Mucosa of descending colon (tissue), 3 donors: ENCODE data around the gene ATG10. TPM values are rescaled to one million over a fixed set of nuclear protein-coding genes. Genes with fewer than 3 reads are reported as not detected.
"Not testable (repeated sequence)": the region's sequence is repeated elsewhere in the genome, so short reads cannot be mapped to it uniquely, and the experiment has no call there.

ENCODE experiments used
- ATAC-seq: fragments of 200-7000 bp; cut with Tn5 transposase; one replicate; pipeline ENCODE4 v1.9.1; 2020; ENCODE audit warnings: mild to moderate bottlenecking, moderate library complexity
- DNase-seq, 3 donors: peaks; one replicate each; pipeline ENCODE4 v3.0.0-alpha.2; 2020
- H3K36me3 ChIP-seq: fragments of 200-600 bp; one replicate; pipeline ENCODE4 v1.8.0; 2021; ENCODE audit warnings: low read depth, mild to moderate bottlenecking
- H3K4me1 ChIP-seq: fragments of 200-600 bp; one replicate; pipeline ENCODE4 v1.8.0; 2021; ENCODE audit warnings: low read depth, mild to moderate bottlenecking
- H3K4me3 ChIP-seq: fragments of 200-600 bp; one replicate; pipeline ENCODE4 v1.8.0; 2021; ENCODE audit warnings: mild to moderate bottlenecking
- H3K9me3 ChIP-seq: fragments of 200-600 bp; one replicate; pipeline ENCODE4 v1.8.0; 2021; ENCODE audit warnings: mild to moderate bottlenecking
- intact Hi-C, 2 donors: fragments of 100-400 bp; cut with DNase I in 1 of 2; cut with micrococcal nuclease in 1 of 2; formaldehyde crosslinking; loops; one replicate each; pipeline versions ENCODE4 v1.11.0 to v1.11.1; 2022; cut with DNase I, micrococcal nuclease
- total RNA-seq, 3 donors: library from RNA; stranded (reverse); fragmentation: NEBNext Ultra II Directional in 2 of 3; extraction: Animal tissue kit (Norgen Biotek cat#: 25700) in 2 of 3; gene quantifications; one replicate each; pipeline versions ENCODE4 v1.2.1 to v1.2.4, GENCODE V29; 2021 to 2023
- TF ChIP-seq, protein P1 (sequence below): fragments of 200-600 bp; IDR thresholded peaks from one replicate; pipeline ENCODE4 v1.8.0; 2022; ENCODE audit warnings: antibody characterized with exemption, mild to moderate bottlenecking
- donor health status: DM: no; HTN: no; CAD: no; lungs with moderate emphysema.
- donor health status: DM: no; HTN: no; CAD: no.
- donor health status: DM: no; HTN: yes; CAD: no.

ATG10 gene
- total RNA-seq, 3 donors from 2014 or later, result 5.9 to 8.8 (median 7.0) TPM

DNA sequence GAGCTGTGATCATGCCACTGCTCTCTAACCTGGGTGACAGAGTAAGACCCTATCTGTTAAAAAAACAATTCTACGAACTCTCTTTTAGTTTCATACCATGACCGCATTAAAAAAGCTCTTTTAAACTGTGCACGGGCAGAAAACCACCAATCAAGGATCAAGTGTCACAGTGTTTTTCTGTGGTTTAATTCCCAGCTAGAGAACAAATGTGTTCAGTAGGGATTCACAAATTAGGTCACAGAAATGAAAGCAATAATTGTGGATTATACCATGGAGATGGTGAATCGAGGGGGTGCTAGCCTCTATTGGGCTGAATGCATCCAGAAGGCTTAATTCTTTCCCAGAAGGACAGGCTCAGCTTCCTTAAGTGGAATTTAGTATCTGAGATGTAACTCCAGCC, 79.1 kb downstream of the ATG10 start:
- TF ChIP-seq, protein P1, sequence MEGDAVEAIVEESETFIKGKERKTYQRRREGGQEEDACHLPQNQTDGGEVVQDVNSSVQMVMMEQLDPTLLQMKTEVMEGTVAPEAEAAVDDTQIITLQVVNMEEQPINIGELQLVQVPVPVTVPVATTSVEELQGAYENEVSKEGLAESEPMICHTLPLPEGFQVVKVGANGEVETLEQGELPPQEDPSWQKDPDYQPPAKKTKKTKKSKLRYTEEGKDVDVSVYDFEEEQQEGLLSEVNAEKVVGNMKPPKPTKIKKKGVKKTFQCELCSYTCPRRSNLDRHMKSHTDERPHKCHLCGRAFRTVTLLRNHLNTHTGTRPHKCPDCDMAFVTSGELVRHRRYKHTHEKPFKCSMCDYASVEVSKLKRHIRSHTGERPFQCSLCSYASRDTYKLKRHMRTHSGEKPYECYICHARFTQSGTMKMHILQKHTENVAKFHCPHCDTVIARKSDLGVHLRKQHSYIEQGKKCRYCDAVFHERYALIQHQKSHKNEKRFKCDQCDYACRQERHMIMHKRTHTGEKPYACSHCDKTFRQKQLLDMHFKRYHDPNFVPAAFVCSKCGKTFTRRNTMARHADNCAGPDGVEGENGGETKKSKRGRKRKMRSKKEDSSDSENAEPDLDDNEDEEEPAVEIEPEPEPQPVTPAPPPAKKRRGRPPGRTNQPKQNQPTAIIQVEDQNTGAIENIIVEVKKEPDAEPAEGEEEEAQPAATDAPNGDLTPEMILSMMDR, result no peak
- intact Hi-C loops, result no loop called here
- no peaks in the 10 kb centered on the region for H3K36me3 ChIP-seq
- DNase-seq, result no peak
- H3K9me3 ChIP-seq, result no peaks in the 10 kb centered on the region
- no peak overlapping the region for H3K4me3 ChIP-seq
- no peaks in the 10 kb centered on the region for H3K4me1 ChIP-seq
- no peak for ATAC-seq

DNA sequence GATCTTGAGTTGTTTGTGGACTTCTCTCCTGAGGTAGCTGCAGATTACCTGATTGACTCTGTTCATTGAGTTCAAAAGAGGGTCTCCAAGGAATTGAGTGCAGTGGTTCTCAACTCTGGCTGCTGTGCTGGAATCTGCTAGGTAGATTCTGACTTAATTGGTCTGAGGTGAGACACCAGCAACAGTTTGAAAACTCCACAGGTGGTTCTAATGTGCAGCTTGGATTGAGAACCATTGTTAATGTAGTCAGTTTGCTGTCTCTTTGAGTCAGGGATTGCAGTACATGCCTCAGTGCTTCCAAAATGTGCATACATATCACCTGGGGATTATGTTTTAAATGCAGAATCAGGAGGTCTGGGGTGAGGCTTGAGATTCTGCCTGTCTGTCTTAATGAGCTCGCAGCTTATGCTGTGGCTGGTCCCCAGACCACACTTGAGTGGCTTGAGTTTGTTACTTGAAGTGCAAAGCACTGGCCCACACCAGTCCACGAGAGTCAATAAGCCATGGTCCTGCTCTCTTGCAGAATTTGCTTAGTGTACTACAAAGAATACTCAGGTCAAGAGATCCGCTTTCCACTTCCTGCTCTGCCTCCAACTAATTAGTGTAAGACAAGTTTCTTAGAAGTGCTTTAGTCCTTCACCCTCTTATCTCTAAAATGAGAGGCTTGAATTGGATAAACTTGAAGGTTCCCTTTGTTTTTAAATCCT, 82.3 kb downstream of the ATG10 start:
- H3K9me3 ChIP-seq, result no peaks in the 10 kb centered on the region
- no peak overlapping the region for H3K4me3 ChIP-seq
- ATAC-seq (no peak), DNase-seq (no peak)
- TF ChIP-seq, protein P1, result no peak
- intact Hi-C loops, result no loop called here
- no peaks in the 10 kb centered on the region for H3K4me1 ChIP-seq
- no peaks in the 10 kb centered on the region for H3K36me3 ChIP-seq

DNA sequence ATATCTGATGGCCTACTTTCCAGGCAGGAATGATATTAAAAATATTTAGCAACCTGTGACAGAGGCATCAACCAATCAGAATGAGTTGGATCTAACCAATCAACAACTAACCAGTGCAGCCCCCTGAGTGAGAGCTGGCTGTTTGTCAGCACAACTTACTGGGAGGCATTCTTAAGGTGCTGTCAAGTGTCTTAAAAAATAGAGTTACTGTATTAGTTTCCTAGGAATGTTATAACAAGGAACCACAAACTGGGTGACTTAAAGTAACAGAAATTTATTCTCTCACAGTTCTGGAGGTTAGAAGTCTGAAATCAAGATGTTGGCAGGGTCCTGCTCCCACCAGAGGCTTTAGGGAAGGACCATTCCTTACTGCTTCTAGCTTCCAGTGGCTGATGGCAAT, 85.2 kb downstream of the ATG10 start:
- Histone ChIP-seq H3K4me3 (no peak overlapping the region), H3K36me3 (no peaks in the 10 kb centered on the region), H3K9me3 (no peaks in the 10 kb centered on the region), H3K4me1 (no peaks in the 10 kb centered on the region)
- no peak for ATAC-seq
- TF ChIP-seq, protein P1, result no peak
- DNase-seq, result no peak
- intact Hi-C loops, result no loop called here

DNA sequence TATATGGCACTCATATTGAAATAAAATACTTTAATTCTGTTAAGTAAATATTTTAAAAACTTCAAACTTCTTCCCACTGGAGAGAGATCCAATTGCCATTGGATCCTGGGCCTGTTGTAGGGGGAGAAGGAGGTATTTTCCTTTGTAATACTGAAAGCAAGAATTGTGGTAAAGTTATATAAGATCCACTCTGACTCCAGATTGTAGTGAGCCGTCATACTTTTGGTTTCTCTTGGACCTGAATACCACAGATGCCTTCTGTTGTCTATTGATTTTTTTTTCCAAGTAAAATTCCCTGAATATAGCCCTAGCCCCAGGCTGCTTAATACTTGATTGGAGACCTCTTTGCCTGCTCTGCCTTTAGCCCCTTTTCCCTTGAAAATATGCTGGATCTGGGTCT, 86.9 kb downstream of the ATG10 start:
- no peak for DNase-seq
- intact Hi-C loops, result no loop called here
- Histone ChIP-seq H3K4me1 (no peaks in the 10 kb centered on the region), H3K9me3 (no peaks in the 10 kb centered on the region), H3K36me3 (no peaks in the 10 kb centered on the region), H3K4me3 (no peak overlapping the region)
- ATAC-seq, result no peak
- TF ChIP-seq, protein P1, result no peak

DNA sequence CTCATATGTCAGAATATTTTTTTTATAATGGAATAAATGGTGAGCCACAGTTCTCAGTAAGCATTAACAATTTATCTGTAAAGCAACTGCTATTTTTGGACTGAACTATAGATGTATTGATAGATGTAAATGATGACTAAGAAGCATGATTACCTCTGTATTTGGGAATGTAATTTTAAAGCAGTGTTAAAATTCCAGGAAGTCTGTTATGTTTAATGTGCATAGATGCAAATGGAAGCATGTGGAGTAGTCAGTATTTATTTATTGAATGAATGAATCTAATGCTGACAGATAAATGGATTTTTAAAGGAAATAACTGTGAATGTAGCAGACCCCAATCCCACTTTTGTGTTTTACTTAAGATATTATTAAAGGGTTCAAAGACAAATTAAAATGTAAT, 95.0 kb downstream of the ATG10 start:
- no peak for DNase-seq
- TF ChIP-seq, protein P1, result no peak
- Histone ChIP-seq H3K4me1 (no peaks in the 10 kb centered on the region), H3K9me3 (no peaks in the 10 kb centered on the region), H3K4me3 (no peak overlapping the region), H3K36me3 (no peaks in the 10 kb centered on the region)
- no peak for ATAC-seq
- intact Hi-C loops, result no loop called here

DNA sequence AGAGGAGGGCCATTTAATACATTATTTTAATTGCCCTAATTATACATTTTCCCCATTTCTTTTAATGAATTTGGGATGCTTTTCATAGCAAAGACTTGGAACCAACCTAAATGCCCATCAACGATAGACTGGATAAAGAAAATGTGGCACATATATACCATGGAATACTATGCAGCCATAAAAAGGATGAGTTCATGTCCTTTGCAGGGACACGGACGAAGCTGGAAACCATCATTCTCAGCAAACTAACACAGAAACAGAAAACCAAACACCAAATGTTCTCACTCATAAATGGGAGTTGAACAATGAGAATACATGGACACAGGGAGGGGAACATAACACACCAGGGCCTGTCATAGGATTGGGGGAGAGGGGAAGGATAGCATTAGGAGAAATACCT, 96.2 kb downstream of the ATG10 start:
- H3K9me3 ChIP-seq, DNase-seq, intact Hi-C loops, H3K4me1 ChIP-seq, H3K4me3 ChIP-seq, H3K36me3 ChIP-seq, ATAC-seq: not testable (repeated sequence)
